Middle frontal gyrus (tissue), 1 donor: ENCODE measurements around the gene CKB.
"Not testable (repeated sequence)": the region's sequence is repeated elsewhere in the genome, so short reads cannot be mapped to it uniquely, and the experiment has no call there.

Source experiments
- DNase-seq: peaks from one replicate; pipeline ENCODE4 v3.0.0-alpha.2; 2015; ENCODE audit warnings: low spot score; ENCODE audit errors: extremely low spot score

Gene CKB

DNA sequence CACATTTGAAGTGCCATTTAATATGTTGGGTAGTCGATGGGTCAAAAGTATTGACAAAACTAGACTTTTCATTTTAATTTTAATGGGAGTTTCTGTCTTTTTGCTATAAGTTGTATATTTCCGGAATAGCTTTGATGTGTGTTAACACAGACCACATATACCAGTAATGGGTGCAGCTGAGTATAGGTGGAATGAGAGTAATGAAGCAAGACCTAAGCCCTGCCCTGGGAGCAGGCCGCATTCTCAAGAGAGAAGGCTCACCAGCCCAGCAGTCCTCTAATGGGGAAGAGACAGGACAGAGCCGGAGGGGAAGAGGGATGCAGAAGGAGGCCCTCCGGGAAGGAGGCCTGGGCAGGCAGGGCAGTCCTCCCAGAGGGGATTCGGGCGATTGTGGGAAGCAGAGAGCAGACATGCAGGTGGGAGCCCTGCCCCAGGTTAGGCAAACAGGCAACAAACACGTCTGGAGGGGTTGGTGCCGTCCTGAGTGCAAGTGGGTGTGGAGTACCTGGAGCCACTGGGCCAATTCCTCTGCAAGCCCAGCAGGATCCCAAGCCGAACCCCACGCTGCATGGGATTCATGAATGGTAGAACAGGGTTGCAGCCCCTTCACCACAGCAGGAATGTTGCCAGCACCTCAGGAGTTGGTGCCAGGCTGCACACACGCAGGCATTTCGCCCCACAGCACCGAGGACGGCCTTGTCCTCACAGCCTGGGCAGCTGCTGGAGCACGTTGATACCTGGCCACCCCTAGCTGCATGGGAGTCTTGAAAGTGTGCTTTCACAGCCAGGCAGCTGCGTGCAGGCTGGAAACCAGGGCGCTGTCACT, 7.8 kb downstream of the CKB start:
- DNase-seq: no peak

DNA sequence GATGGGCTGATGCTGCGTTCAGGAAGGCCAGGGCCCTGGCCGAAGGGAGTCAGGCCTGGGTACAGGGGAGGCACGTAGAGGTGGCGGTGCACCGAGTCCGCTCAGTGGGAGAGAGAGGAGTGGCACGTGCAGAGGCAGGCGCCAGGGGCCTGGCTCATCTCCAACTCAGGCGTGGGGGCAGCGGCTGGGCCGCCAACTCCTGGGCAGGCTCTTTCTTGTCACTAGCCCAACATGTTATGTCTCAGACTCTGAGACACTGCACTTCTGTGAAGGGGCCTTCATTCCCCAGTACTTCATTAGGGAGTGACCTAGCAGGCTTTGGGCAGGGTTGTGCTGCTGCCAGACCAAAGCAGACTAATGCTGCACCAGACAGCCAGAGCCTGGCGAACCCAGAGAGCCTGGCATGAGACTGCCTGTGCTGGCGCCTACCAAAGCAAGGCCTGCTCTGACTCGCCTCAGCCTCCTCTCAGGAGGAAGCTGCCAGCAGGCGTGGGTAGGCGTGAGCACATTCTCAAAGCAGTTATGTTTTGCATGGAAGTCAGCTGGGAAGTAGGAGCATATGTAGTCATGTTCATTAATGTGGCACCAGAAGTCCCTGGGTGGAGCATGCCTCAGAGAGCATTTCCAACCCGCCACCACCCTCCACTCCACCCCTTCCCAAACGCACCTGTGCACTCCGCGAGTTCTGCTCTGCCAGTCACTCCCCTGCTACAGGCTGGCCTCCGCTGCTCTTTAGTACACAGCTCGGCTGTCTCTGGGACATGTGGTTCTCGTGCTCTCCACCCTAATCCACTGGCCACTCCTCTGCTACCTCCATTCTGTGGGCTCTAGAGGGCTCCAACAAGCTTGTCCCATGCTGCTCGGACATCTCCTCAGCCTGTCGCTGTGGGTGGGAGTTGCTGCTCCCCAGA, 9.7 kb downstream of the CKB start:
- peak; percentile 69 for DNase-seq

DNA sequence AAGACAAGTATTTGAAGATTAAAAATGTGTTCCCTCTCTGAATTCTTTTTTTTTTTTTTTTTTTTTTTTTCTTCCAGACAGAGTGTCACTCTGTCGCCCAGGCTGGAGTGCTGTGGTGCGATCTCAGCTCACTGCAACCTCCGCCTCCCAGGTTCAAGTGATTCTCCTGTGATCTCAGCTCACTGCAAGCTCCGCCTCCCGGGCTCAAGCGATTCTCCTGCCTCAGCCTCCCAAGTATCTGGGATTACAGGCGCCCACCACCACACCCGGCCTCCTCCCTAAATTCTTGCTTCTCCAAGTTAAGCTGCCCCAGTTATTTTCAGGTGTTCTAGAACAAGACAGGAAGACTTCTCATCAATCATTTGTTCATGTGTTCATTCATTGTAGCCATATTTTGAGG, 10.4 kb downstream of the CKB start:
- not testable (repeated sequence) for DNase-seq

DNA sequence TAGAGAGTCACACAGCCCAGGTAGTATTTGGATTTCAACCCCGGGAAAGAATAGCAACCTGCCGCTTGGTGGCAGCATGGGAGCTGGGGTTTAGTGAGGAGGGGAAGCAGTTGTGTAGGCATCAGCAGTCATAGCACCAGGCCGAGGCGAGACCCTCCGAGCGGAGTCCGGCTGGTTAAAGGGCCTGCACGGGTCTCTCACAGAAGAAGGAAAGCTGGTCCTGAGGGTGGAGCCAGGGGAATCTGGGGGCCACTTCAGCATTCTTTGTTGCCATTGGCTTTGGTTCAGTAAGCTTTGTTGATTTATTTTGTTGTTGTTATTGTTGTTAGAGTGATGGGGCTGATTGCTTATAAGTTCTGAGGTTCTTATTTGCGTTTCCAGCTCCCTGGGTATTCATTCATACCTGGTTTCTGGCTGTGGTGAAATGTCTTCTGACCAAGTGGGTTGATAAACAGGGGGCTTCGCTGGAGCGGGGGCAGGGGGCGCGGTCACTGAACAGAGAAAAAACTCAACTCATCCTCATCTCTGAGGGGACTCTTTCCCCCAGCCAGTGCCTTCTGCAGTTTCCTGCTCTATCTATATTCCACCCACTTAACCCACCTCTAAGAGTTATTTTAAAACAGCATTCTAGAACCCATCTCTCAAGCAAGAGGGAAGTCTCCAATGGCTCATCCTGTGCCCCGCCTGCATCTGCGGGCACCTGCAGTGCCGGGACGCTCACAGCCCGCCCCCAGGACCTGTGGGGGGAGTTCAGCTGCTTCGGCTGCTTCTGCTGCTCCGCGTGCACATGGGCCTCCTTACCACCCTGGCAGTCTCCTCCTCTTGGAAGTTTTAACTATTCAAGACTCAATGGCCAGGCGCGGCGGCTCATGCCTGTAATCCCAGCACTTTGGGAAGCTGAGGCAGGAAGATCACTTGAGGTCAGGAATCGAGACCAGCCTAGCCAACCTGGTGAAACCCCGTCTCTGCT, 11.6 kb downstream of the CKB start:
- no peak for DNase-seq

DNA sequence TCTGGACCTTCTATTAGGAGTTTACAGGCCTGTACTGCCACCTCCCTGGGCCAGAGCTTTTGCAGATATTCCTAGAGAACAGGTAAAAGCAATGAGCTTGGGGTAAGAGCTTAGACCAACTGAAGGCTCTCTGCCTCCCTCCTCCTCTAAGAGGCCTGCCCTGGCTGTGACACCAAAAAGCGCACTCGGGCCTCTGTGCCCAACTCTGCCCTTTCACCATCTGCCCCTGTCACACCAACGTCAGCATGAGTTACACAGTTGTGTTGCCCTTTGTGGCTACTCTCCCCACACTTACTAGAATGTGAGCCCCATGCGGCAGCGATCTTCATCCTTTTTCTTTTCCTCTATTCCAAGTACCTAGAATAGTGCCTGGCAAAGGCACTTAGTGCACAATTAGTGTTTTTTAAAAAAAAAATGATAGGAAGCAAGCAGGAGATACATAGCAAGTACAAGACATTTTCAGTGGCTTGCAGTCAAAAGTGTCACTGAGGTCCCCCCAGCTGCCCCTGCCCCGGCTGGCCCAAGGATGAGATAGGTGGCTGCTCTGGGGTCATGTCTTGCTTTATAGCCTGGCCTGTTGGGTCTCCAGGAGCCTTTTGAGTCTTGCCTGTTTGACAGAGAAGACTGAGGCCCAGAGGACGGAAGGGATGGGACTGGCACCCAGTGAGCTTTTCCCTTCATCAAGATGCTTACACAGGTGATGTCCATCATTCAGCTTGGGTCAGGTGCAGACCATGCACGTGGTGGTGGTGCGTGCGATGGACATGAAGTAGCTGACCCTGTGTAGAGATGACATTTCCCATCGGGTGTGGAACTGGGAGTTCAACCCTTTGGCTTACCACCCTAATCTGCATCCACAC, 12.5 kb downstream of the CKB start:
- DNase-seq: no peak

DNA sequence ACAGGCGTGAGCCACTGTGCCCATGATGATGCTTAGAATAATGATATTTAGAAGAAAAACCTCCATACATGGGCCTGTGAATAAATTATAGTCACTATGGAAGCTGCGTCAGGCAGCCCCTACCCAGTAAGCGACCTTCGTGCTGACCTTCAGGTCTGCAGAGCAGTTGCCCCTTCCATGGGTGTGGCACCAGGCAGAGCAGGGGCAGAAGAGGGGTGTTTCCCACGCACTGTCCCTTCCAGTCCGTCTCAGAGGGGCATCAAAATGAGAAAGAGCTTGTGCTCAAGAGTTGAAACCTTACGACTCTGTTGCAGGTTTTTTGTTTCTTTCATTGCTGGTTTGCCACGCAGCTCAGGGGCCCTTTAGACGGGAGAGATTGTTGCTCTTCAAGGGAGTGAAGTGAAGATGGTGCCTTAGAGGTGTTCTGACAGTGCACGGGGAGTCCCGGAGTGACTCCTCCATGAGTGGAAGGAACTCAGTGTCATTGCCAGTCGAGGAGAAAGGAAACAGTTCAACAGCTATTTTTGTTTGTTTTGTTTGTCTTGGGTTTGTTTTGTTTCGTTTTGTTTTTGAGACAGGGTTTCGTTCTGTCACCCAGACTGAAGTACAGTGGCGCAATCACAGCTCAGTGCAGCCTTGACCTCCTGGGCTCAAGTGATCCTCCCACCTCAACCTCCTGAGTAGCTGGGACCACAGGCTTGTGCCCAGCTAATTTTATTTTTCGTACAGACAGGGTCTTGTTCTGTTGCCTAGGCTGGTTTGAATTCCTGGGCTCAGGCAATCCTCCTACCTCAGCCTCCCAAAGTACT, 13.9 kb downstream of the CKB start:
- no peak for DNase-seq

DNA sequence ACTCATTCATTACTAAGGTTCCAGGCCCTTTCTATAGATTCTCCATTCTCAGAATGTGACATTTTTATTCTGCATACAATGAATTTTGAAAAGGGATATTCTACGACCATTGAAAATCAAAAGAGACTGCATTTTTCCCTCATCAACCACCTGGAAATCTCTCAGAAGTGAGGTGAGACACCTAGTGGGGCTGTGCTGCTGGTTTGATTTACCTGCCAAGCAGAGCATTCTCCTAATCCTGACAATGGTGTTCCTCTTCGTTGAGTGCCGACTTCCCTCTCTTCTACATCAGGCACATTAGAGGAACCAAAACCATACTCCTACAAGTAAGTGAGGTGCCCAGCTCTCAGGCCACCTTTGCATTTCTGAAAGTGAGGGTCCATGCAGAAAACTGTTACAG, 14.9 kb downstream of the CKB start:
- no peak for DNase-seq

DNA sequence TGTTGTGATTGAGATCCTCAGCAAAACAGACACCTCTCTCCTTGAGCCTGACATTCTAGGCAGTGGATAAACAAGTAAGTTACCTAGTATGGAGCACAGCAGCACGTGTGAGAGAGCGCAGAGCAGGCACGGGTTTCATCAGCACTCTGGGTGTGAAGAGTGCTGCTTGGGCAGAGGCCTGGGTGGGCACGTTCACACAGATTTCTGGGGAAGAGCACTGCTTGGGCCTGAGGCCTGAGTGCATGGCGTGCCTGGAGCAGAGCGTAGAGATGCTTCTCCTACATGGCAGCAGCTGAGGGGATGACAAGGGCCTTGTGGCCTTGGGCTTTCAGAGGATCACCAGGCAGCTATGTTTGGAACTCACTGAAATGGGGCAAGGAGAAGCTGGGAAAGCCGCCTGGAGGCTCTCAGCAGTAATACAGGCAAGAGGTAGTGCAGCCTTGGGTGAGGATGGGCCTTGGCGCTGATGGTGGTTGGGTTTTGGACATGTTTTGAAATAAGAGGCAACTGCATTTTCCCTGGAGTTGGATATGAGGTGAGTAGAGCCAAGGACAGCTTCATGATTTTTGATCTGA, 17.6 kb downstream of the CKB start:
- no peak for DNase-seq

DNA sequence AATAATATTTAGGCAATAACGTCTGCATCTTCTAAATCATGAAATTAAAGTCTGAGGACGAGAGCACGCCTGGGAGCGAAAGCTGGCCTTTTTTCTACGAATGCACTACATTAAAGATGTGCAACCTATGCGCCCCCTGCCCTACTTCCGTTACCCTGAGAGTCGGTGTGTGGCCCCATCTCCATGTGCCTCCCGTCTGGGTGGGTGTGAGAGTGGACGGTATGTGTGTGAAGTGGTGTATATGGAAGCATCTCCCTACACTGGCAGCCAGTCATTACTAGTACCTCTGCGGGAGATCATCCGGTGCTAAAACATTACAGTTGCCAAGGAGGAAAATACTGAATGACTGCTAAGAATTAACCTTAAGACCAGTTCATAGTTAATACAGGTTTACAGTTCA, 19.3 kb downstream of the CKB start:
- no peak for DNase-seq

DNA sequence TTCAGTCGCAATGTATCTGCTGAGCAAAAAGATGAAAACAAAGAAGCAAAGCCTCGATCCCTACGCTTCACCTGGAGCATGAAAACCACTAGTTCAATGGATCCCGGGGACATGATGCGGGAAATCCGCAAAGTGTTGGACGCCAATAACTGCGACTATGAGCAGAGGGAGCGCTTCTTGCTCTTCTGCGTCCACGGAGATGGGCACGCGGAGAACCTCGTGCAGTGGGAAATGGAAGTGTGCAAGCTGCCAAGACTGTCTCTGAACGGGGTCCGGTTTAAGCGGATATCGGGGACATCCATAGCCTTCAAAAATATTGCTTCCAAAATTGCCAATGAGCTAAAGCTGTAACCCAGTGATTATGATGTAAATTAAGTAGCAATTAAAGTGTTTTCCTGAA, 19.8 kb downstream of the CKB start:
- no peak for DNase-seq

DNA sequence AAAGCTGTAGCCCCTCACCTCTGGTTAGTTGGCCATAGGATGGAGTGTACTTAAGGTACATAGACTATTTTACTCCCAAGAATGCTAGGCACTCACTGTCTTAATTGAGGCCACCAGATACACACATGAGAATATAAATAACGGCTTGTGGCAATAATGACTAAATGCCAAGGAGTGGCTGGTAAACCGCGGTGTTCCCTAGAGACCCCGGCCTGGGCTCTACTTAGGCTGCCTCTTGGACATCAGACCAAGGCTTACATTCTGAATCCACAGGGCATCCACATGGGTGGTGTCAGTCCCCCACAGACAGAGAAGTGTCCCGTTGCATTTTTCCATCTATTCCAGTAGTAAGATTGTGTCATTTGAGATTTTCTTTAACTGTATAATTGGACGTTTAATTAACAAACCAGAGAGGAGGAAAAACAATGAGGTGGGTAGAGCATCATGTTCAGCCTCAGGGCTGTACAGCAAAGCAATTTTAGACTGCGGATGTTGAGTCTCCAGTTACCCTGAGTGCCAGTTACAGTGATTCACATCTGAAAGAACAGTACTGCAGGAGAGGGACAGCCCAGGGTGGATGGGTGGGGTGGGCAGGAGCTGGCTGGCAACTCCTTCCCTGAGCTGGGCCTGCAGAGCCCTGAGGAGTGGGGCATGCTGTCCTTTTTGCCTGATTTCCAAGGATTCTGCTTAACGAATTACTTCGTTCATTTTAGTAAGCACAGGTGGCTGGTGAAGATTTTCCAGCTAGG, 20.5 kb downstream of the CKB start:
- no peak for DNase-seq

DNA sequence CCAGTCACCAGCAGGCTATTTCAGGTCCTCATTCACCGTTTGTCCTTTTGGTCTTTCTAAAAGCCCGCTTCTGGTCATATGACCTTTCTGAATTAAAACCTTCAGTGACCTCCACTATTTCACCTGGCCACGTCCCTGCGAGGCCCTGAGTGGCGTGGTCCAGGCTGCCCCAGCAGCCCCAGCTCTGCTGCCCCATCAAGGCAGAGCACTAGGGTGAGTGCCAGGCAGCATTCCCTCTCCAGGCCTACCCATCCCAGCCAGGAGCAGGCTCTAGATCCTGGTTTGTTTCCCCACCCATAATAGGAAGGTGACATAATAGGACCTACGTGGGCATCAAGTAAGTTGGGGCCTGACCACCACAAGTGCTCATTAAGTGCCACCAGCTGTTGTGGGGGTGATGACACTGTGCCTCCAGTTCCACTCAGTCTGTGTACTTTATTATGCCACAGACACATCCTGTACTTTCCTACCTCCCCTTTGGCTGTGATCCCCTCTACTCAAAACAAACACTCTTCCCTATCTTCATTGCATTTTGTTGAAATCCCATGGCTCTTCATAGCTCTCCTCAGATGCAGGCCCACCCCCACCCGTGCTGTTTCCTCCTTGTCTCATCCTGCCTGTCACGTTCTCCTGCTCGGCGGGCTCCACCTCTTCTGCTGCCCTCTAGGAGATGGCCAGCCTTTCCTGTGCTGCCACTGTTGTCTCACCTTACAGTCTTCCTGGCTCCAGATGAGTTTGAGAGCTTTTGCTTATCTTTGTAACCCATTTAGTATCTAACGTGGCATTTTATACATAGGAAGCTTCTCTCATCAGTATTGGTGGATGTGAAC, 21.4 kb downstream of the CKB start:
- DNase-seq: no peak

DNA sequence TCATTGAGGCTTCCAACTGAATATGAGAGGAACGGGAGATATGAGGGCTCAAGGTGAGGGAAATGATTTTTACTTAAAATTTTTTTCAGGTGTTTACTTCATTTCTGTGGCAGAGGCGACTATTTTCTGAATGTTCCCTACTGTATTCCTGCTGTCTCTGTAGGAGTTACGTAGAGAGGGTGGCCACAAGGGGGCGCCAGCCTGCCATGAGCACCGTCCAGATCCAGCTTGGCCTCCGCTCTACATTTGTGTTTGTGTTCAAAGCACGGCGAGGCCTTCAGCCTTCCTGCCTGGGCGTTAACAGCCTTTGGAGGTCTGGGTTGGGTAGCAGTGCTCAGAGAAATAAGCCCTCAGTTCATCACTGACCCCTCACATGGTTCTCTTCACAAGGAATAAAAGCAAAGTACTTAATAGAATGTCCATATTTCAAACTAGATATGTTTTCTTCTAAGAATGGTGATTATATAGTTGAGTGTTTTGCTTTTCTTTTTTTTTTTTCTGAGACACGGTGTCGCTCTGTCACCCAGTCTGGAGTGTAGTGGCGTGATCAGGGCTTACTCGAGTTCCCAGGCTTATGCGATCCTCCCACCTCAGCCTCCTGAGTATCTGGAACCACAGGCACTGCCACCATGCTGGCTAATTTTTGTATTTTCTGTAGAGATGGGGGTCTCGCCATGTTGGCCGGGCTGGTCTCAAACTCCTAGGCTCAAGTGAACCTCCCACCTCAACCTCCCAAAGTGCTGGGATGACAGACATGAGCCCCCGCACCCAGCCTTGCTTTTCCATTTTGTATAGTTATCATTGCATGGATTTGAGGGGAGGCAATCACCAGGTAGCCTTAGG, 22.3 kb downstream of the CKB start:
- peak; percentile 84 for DNase-seq

DNA sequence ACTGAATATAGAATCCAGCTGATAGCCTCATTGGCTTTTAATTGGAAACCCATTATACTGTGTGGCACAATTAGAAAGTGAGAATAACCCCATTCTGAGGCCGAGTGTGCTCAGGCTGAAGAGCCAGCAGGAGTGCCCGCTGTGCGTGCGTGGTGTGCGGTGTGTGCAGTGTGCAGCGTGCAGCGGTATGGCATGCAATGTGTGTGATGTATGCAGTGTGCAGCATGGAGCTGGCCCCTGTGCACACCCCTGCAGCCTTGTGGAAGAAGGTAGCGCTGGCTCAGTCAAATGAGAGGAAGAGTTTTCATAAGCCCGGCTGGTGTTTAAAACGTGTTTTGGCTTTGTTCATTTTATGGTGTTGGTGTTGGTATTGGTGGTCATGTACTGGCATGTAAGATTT, 22.9 kb downstream of the CKB start:
- no peak for DNase-seq

DNA sequence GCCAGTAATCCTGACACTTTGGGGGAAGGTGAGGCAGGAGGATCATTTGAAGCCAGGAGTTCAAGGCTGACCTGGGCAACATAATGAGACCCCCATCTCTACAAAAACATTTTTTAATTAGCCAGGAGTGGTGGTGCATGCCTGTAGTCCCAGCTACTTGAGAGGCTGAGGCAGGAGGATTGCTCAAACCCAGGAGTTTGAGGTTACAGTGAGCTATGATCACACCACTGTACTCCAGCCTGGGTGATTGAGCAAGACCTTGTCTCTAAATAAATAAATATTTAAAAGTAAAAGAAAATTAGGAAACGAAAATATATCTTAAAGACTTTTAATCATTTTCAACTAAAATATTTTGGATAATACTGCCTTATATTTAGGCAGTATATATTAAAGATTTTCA, 25.9 kb downstream of the CKB start:
- no peak for DNase-seq

DNA sequence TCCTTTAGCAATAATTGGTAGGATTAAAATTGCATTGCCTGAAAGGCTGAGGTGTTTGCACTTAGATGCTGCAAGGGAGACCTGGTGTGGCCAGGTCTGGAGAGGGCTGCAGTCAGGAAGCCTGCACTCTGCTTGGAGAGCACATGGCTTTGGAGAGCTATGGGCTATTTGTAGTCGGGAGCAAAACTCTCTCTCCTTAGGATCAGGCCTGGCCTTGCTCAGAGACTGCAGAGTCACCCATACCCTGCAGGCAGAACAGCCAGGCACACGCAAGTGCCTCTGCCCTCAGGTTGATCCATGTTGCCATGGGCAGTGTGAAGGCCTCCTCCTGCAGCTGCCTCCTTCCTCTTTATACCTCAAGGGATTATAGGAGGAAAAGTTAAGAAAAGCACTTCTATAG, 26.8 kb downstream of the CKB start:
- no peak for DNase-seq
